ENCODE measurements around the gene GCK. TPM values are rescaled to one million over a fixed set of nuclear protein-coding genes. Genes with fewer than 3 reads are reported as not detected.

The GCK gene
- total and polyA plus RNA-seq, 2 of the 13 experiments (the other 11 are each of a cell fraction or from before 2014, with no cell fraction given): not detected

- no peak for TF ChIP-seq FOXA1 (IDR thresholded peaks at IDR 0.05)
- TF ChIP-seq FOXA1 (CRISPR knock-in tag; IDR thresholded peaks at IDR 0.05): no peak
- TF ChIP-seq ZNF704 (CRISPR knock-in tag; IDR thresholded peaks at IDR 0.05; ENCODE audit: borderline replicate concordance): peak; percentile 59; the same call in 1 of the 2 replicates
- 0 out of 2 replicates have a peak, but pooled peaks have one; percentile 30 for TF ChIP-seq JUN (CRISPR knock-in tag; IDR thresholded peaks at IDR 0.05)
- TF ChIP-seq ZNF557 (CRISPR knock-in tag; IDR thresholded peaks at IDR 0.05): peak; percentile 92; the same call in 1 of the 2 replicates
- TF ChIP-seq ZNF672 (CRISPR knock-in tag; IDR thresholded peaks at IDR 0.05): no peak
- no peak for TF ChIP-seq SMARCC2 (IDR thresholded peaks at IDR 0.05)
- no peak for TF ChIP-seq JUND (CRISPR knock-in tag; IDR thresholded peaks at IDR 0.05)
- 0 out of 2 replicates have a peak, but pooled peaks have one; percentile 69 for TF ChIP-seq SNAI1 (CRISPR knock-in tag; IDR thresholded peaks at IDR 0.05; ENCODE audit: borderline replicate concordance)
- peak; percentile 93 for TF ChIP-seq ZIK1 (CRISPR knock-in tag; IDR thresholded peaks at IDR 0.05; ENCODE audit: borderline replicate concordance, low read depth)
- no peak for TF ChIP-seq AGO1 (IDR thresholded peaks at IDR 0.05; ENCODE audit: low read depth, low read length, poor library complexity, severe bottlenecking)
- 0 out of 2 replicates have a peak, but pooled peaks have one; percentile 55 for TF ChIP-seq FOXO4 (CRISPR knock-in tag; conservative IDR thresholded peaks at IDR 0.05)
- TF ChIP-seq NFKB2 (CRISPR knock-in tag; IDR thresholded peaks at IDR 0.05; ENCODE audit: borderline replicate concordance): peak; percentile 89; the same call in 1 of the 2 replicates
- TF ChIP-seq HIVEP1 (CRISPR knock-in tag; IDR thresholded peaks at IDR 0.05): peak; percentile 78
- TF ChIP-seq GATAD1 (CRISPR knock-in tag; IDR thresholded peaks at IDR 0.05): 0 out of 2 replicates have a peak, but pooled peaks have one; percentile 39
- no peak for TF ChIP-seq SSRP1 (CRISPR knock-in tag; IDR thresholded peaks at IDR 0.05)
- no peak for TF ChIP-seq SAFB2 (CRISPR knock-in tag; IDR thresholded peaks at IDR 0.05; ENCODE audit: borderline replicate concordance, low read depth)
- TF ChIP-seq ZNF180 (CRISPR knock-in tag; IDR thresholded peaks at IDR 0.05; ENCODE audit: borderline replicate concordance, low read depth): no peak
- TF ChIP-seq, protein P1, sequence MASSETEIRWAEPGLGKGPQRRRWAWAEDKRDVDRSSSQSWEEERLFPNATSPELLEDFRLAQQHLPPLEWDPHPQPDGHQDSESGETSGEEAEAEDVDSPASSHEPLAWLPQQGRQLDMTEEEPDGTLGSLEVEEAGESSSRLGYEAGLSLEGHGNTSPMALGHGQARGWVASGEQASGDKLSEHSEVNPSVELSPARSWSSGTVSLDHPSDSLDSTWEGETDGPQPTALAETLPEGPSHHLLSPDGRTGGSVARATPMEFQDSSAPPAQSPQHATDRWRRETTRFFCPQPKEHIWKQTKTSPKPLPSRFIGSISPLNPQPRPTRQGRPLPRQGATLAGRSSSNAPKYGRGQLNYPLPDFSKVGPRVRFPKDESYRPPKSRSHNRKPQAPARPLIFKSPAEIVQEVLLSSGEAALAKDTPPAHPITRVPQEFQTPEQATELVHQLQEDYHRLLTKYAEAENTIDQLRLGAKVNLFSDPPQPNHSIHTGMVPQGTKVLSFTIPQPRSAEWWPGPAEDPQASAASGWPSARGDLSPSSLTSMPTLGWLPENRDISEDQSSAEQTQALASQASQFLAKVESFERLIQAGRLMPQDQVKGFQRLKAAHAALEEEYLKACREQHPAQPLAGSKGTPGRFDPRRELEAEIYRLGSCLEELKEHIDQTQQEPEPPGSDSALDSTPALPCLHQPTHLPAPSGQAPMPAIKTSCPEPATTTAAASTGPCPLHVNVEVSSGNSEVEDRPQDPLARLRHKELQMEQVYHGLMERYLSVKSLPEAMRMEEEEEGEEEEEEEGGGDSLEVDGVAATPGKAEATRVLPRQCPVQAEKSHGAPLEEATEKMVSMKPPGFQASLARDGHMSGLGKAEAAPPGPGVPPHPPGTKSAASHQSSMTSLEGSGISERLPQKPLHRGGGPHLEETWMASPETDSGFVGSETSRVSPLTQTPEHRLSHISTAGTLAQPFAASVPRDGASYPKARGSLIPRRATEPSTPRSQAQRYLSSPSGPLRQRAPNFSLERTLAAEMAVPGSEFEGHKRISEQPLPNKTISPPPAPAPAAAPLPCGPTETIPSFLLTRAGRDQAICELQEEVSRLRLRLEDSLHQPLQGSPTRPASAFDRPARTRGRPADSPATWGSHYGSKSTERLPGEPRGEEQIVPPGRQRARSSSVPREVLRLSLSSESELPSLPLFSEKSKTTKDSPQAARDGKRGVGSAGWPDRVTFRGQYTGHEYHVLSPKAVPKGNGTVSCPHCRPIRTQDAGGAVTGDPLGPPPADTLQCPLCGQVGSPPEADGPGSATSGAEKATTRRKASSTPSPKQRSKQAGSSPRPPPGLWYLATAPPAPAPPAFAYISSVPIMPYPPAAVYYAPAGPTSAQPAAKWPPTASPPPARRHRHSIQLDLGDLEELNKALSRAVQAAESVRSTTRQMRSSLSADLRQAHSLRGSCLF (CRISPR knock-in tag; IDR thresholded peaks at IDR 0.05; ENCODE audit: borderline replicate concordance): peak; percentile 74; the same call in 1 of the 2 replicates
- peak; percentile 93 for TF ChIP-seq ZNF543 (CRISPR knock-in tag; IDR thresholded peaks at IDR 0.05)
- TF ChIP-seq IKZF4 (CRISPR knock-in tag; IDR thresholded peaks at IDR 0.05; ENCODE audit: borderline replicate concordance, low read depth, not compliant biosample characterization): peak; percentile 70
These were observed 32.1 kb upstream of the GCK start (continued) for GRCh38 chr7:44221231-44221791.

Data from HepG2 (cell line).